GM12873 (cell line): ENCODE measurements around the gene MBNL1.

Source experiments
- TF ChIP-seq, protein P1 (sequence below): IDR thresholded peaks from 2 replicates; pipeline ENCODE4 v1.5.1; 2012; ENCODE audit warnings: low read depth, mild to moderate bottlenecking, moderate library complexity, low read length, control low read depth; ENCODE audit not compliant: insufficient read depth; ENCODE audit errors: missing control alignments

MBNL1 gene

GRCh38 chr3:152300029-152300731 lies 31.5 kb downstream of the MBNL1 start:
- TF ChIP-seq, protein P1, sequence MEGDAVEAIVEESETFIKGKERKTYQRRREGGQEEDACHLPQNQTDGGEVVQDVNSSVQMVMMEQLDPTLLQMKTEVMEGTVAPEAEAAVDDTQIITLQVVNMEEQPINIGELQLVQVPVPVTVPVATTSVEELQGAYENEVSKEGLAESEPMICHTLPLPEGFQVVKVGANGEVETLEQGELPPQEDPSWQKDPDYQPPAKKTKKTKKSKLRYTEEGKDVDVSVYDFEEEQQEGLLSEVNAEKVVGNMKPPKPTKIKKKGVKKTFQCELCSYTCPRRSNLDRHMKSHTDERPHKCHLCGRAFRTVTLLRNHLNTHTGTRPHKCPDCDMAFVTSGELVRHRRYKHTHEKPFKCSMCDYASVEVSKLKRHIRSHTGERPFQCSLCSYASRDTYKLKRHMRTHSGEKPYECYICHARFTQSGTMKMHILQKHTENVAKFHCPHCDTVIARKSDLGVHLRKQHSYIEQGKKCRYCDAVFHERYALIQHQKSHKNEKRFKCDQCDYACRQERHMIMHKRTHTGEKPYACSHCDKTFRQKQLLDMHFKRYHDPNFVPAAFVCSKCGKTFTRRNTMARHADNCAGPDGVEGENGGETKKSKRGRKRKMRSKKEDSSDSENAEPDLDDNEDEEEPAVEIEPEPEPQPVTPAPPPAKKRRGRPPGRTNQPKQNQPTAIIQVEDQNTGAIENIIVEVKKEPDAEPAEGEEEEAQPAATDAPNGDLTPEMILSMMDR, result no peak

- TF ChIP-seq, protein P1, result no peak
Observed at GRCh38 chr3:152301745-152302181, 33.0 kb downstream of the MBNL1 start.

DNA sequence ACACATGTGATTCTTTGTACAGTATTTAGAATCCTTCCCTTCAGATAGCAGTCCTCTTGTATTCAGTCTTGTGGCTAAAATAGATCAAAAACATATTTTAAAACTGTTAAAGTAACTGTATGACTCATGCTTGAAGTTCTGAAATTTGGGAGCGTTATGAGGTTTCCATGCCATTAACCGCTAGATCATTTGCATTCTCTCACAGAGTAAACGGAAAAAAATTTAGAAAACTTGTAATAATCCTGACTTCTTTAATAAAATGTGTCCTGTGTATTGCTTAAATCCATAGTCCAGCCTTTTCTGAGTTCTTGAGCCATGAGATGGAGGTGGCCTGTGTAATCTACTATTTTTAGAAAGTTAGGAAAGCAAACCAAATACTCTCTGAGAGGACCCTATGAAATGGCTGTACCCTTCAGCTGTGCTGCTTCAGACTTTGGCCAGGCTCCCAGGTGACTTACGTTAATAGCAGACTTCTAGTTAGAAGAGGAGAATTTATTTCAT lies 33.8 kb downstream of the MBNL1 start:
- TF ChIP-seq, protein P1, result no peak

DNA sequence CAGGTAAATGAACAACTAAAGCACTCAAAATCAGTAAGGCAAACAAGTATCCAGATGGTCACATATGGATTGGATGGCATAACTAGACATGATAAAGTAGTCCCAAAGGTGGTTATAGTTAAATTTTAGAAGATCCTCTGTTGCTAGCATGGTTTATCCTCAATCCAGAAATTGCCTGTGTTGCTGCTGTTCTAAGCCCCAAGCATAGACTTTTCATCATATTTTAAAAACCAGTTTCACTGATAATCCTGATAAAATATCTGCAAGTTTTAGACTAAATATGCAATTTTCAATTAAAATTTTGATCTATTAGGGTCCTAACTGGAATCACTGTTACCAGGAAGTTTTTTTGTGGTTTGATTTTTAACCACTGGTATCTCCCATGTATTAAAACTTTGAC lies 35.4 kb downstream of the MBNL1 start:
- TF ChIP-seq, protein P1, result no peak

DNA sequence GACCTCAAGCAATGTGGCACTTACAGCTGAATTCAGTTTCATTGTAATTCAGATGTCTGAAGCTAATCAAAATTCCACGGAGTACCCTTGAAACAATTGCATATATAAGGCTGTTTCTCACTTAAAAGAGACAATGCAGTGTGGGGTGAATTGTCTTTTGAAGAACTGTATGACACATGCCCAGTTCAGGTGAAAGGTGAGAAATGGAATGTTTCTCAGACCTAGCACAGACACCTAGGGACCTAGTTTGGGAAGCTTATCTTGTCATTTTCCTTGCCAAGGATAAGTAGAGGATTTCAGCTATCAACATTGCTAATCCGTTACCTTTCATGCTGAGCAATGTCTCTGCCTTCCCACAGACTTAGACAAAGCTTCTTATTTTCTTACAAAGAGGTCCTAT lies 36.3 kb downstream of the MBNL1 start:
- TF ChIP-seq, protein P1, result no peak

- TF ChIP-seq, protein P1, result no peak
Observed at GRCh38 chr3:152307829-152308474, 39.2 kb downstream of the MBNL1 start.

GRCh38 chr3:152308475-152308844 lies 39.7 kb downstream of the MBNL1 start:
- TF ChIP-seq, protein P1, result no peak
